ENCODE results near the gene ZNF415. TPM values are rescaled to one million over a fixed set of nuclear protein-coding genes. Genes with fewer than 3 reads are reported as not detected.

ZNF415 gene
- total RNA-seq, 1 donor from 2014 or later: 7.3 TPM

GRCh38 chr19:53068834-53069233, 63.9 kb downstream of the ZNF415 start:
- TF ChIP-seq CTCF (IDR thresholded peaks at IDR 0.05): no peak
- Mint-ChIP-seq H3K4me3 (ENCODE audit: unreplicated experiment) (no peak overlapping the region), H3K36me3 (ENCODE audit: low read depth) (peaks cover 57% of the 10 kb centered on the region), H3K27ac (ENCODE audit: unreplicated experiment) (no peak overlapping the region), H3K4me1 (ENCODE audit: low read depth) (no peaks in the 10 kb centered on the region), H3K27me3 (ENCODE audit: low read depth) (no peaks in the 10 kb centered on the region), H3K9me3 (ENCODE audit: low read depth) (peaks cover 43% of the 10 kb centered on the region)
- DNase-seq (ENCODE audit: low spot score): no peak

- Mint-ChIP-seq H3K4me1 (ENCODE audit: low read depth) (no peaks in the 10 kb centered on the region), H3K27me3 (ENCODE audit: low read depth) (no peaks in the 10 kb centered on the region), H3K4me3 (ENCODE audit: unreplicated experiment) (no peak overlapping the region), H3K36me3 (ENCODE audit: low read depth) (peaks cover 54% of the 10 kb centered on the region), H3K9me3 (ENCODE audit: low read depth) (peaks cover 49% of the 10 kb centered on the region), H3K27ac (ENCODE audit: unreplicated experiment) (no peak overlapping the region)
- TF ChIP-seq CTCF (IDR thresholded peaks at IDR 0.05): no peak
- no peak for DNase-seq (ENCODE audit: low spot score)
These were observed 64.5 kb downstream of the ZNF415 start for GRCh38 chr19:53068199-53068598.

GRCh38 chr19:53057904-53058580, 74.7 kb downstream of the ZNF415 start:
- peaks cover 12% of the 10 kb centered on the region for H3K9me3 Mint-ChIP-seq (ENCODE audit: low read depth)
- no peak for DNase-seq (ENCODE audit: low spot score)
- peak overlapping the region; percentile 75 for H3K4me3 Mint-ChIP-seq (ENCODE audit: unreplicated experiment)
- no peak for TF ChIP-seq CTCF (IDR thresholded peaks at IDR 0.05)
- H3K4me1 Mint-ChIP-seq (ENCODE audit: low read depth): peaks cover 21% of the 10 kb centered on the region
- H3K27me3 Mint-ChIP-seq (ENCODE audit: low read depth): no peaks in the 10 kb centered on the region
- H3K27ac Mint-ChIP-seq (ENCODE audit: unreplicated experiment): no peak overlapping the region
- H3K36me3 Mint-ChIP-seq (ENCODE audit: low read depth): peaks cover 6% of the 10 kb centered on the region

Other genes starting within 250 kb of the ZNF415 start
- 15.6 to 19.8 TPM (median 16.0 TPM) in 3 replicates for gene ZNF320, start 235.3 kb downstream of the ZNF415 start, total RNA-seq
- 4.4 to 5.4 TPM (median 5.0 TPM) in 3 replicates for gene ZNF888, start 209.5 kb downstream of the ZNF415 start, total RNA-seq
- 8.2 to 9.3 TPM (median 8.7 TPM) in 3 replicates for gene ZNF816, start 170.0 kb downstream of the ZNF415 start, total RNA-seq
- not detected in 3 replicates for gene ERVV-1, start 119.0 kb downstream of the ZNF415 start, total RNA-seq
- not detected in 3 replicates for gene ERVV-2, start 88.2 kb downstream of the ZNF415 start, total RNA-seq
- 21.4 to 23.6 TPM (median 22.4 TPM) in 3 replicates for gene ZNF160, start 29.5 kb downstream of the ZNF415 start, total RNA-seq
- 10.5 to 14.1 TPM (median 11.0 TPM) in 3 replicates for gene ZNF347, start 26.1 kb upstream of the ZNF415 start, total RNA-seq
- gene ZNF665, start 60.4 kb upstream of the ZNF415 start, total RNA-seq: 1.4 to 4.7 TPM (median 3.3 TPM) in 3 replicates
- gene ZNF677, start 122.0 kb upstream of the ZNF415 start, total RNA-seq: 21.2 to 28.9 TPM (median 21.5 TPM) in 3 replicates
- not detected in 3 replicates for gene VN1R2, start 125.4 kb upstream of the ZNF415 start, total RNA-seq
- gene VN1R4, start 134.8 kb upstream of the ZNF415 start, total RNA-seq: not detected in 3 replicates
- 3.6 to 6.6 TPM (median 4.8 TPM) in 3 replicates for gene ZNF845, start 200.8 kb upstream of the ZNF415 start, total RNA-seq
- gene ZNF525, start 232.8 kb upstream of the ZNF415 start, total RNA-seq: 5.9 to 6.9 TPM (median 6.4 TPM) in 3 replicates